HG03060 (cell line): ENCODE data around the gene TMEM260.
"Not testable (repeated sequence)": the region's sequence is repeated elsewhere in the genome, so short reads cannot be mapped to it uniquely, and the experiment has no call there.

ENCODE experiments used
- ATAC-seq: cut with Tn5 transposase; IDR thresholded peaks from one replicate; pipeline ENCODE4 v1.9.1; 2021; ENCODE audit warnings: low read depth, moderate number of reproducible peaks; ENCODE audit not compliant: unreplicated experiment

The TMEM260 gene

GRCh38 chr14:56666294-56666693 is 86.7 kb downstream of the TMEM260 start:
- no peak for ATAC-seq

- no peak for ATAC-seq
Measured at GRCh38 chr14:56666716-56667115, 87.1 kb downstream of the TMEM260 start.

- ATAC-seq: not testable (repeated sequence)
Measured at GRCh38 chr14:56667290-56667689, 87.7 kb downstream of the TMEM260 start.

- no peak for ATAC-seq
Measured at GRCh38 chr14:56676042-56676441, 96.4 kb downstream of the TMEM260 start.

- ATAC-seq: no peak
Measured at GRCh38 chr14:56678838-56679237, 99.2 kb downstream of the TMEM260 start.

GRCh38 chr14:56686416-56686815 is 106.8 kb downstream of the TMEM260 start:
- ATAC-seq: no peak

- no peak for ATAC-seq
Measured at GRCh38 chr14:56687123-56687522, 107.5 kb downstream of the TMEM260 start.

GRCh38 chr14:56694609-56695008 is 115.0 kb downstream of the TMEM260 start:
- no peak for ATAC-seq

- not testable (repeated sequence) for ATAC-seq
Measured at GRCh38 chr14:56695216-56695615, 115.6 kb downstream of the TMEM260 start.
